ENCODE results near the gene FIP1L1.
A peak's percentile ranks its signal among the peaks of the same experiment; 100 is the strongest.

The FIP1L1 gene

GRCh38 chr4:53502094-53502493 lies 124.7 kb downstream of the FIP1L1 start:
- Histone ChIP-seq H3K4me1 (no peaks in the 10 kb centered on the region), H3K4me2 (ENCODE audit: low read length) (no peak overlapping the region), H3K27me3 (ENCODE audit: control insufficient read depth, insufficient read depth, low read length) (no peaks in the 10 kb centered on the region), H3K36me3 (ENCODE audit: control insufficient read depth, insufficient read depth, low read length) (no peaks in the 10 kb centered on the region), H3K4me3 (ENCODE audit: low read depth, low read length) (no peak overlapping the region), H3K9ac (no peak overlapping the region), H3K9me3 (ENCODE audit: control insufficient read depth, low read length) (no peaks in the 10 kb centered on the region), H2AFZ (no peak overlapping the region), H3K79me2 (no peaks in the 10 kb centered on the region), H3K27ac (no peak overlapping the region)
- TF ChIP-seq CTCF (IDR thresholded peaks at IDR 0.05) = no peak

DNA sequence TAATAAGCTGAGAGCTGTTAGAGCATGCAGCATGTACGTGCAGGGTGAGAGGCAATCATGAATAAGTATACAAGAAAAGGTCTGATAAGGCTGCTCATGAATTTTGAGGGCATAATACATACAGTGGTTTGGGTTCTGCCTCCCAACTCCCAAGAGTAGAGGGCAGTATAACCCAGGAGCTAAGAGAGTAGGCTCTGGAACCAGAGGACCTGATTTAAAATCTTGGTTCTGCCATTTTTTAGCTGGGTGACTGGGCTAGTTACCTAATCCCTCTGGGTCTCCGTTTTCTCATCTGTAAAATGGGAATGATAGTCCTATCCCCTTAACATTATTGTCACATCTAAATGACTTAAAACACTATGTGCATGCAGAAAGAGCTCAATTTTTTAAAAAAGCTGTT lies 128.5 kb downstream of the FIP1L1 start:
- no peaks in the 10 kb centered on the region for H3K27me3 ChIP-seq (ENCODE audit: control insufficient read depth, insufficient read depth, low read length)
- no peaks in the 10 kb centered on the region for H3K4me1 ChIP-seq
- TF ChIP-seq CTCF (IDR thresholded peaks at IDR 0.05) = no peak
- H3K4me2 ChIP-seq (ENCODE audit: low read length) = no peak overlapping the region
- no peak overlapping the region for H3K9ac ChIP-seq
- H3K36me3 ChIP-seq (ENCODE audit: control insufficient read depth, insufficient read depth, low read length) = no peaks in the 10 kb centered on the region
- H3K27ac ChIP-seq = no peak overlapping the region
- no peak overlapping the region for H2AFZ ChIP-seq
- H3K4me3 ChIP-seq (ENCODE audit: low read depth, low read length) = no peak overlapping the region
- H3K79me2 ChIP-seq = no peaks in the 10 kb centered on the region
- no peaks in the 10 kb centered on the region for H3K9me3 ChIP-seq (ENCODE audit: control insufficient read depth, low read length)

- H3K4me3 ChIP-seq (ENCODE audit: low read depth, low read length) = no peak overlapping the region
Observed at GRCh38 chr4:53507058-53507457, 129.6 kb downstream of the FIP1L1 start.

GRCh38 chr4:53507671-53508286 lies 130.3 kb downstream of the FIP1L1 start:
- Histone ChIP-seq H3K9ac (no peak overlapping the region), H2AFZ (no peak overlapping the region), H3K4me3 (ENCODE audit: low read depth, low read length) (no peak overlapping the region), H3K9me3 (ENCODE audit: control insufficient read depth, low read length) (no peaks in the 10 kb centered on the region), H3K27me3 (ENCODE audit: control insufficient read depth, insufficient read depth, low read length) (no peaks in the 10 kb centered on the region), H3K36me3 (ENCODE audit: control insufficient read depth, insufficient read depth, low read length) (no peaks in the 10 kb centered on the region), H3K79me2 (no peaks in the 10 kb centered on the region), H3K4me2 (ENCODE audit: low read length) (no peak overlapping the region), H3K27ac (peak overlapping the region; percentile 51), H3K4me1 (no peaks in the 10 kb centered on the region)
- TF ChIP-seq CTCF (IDR thresholded peaks at IDR 0.05) = no peak

More at GRCh38 chr4:53507058-53507457, 129.6 kb downstream of the FIP1L1 start:
- H3K79me2 ChIP-seq = no peaks in the 10 kb centered on the region
- H3K9me3 ChIP-seq (ENCODE audit: control insufficient read depth, low read length) = no peaks in the 10 kb centered on the region
- no peak overlapping the region for H3K9ac ChIP-seq
- H3K4me1 ChIP-seq = no peaks in the 10 kb centered on the region
- H3K36me3 ChIP-seq (ENCODE audit: control insufficient read depth, insufficient read depth, low read length) = no peaks in the 10 kb centered on the region
- H3K27ac ChIP-seq = no peak overlapping the region
- no peaks in the 10 kb centered on the region for H3K27me3 ChIP-seq (ENCODE audit: control insufficient read depth, insufficient read depth, low read length)
- H3K4me2 ChIP-seq (ENCODE audit: low read length) = no peak overlapping the region
- no peak for TF ChIP-seq CTCF (IDR thresholded peaks at IDR 0.05)
- H2AFZ ChIP-seq = no peak overlapping the region

DNA sequence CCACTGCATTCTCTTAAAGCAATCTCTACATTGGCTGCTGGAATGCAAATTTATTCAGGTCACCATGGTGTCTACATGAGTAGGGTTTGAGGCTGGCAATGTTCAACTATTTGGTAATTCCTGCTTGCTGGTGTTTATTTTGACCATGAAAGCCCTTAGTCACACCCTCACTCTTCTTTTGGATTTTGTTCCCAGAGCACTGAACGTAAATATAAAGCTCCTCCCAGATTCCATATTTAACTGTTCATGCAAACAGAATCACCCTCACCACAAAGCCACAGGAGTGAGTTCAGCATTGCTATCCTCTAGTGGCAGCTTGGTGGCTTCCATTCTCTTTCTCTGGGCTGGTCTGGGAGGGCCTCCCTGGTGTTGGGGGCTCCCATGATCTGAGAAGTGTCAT lies 131.0 kb downstream of the FIP1L1 start:
- Histone ChIP-seq H3K4me3 (ENCODE audit: low read depth, low read length) (no peak overlapping the region), H3K9ac (no peak overlapping the region), H3K4me2 (ENCODE audit: low read length) (no peak overlapping the region), H3K79me2 (no peaks in the 10 kb centered on the region), H3K27ac (no peak overlapping the region), H3K27me3 (ENCODE audit: control insufficient read depth, insufficient read depth, low read length) (no peaks in the 10 kb centered on the region), H3K9me3 (ENCODE audit: control insufficient read depth, low read length) (no peaks in the 10 kb centered on the region), H3K36me3 (ENCODE audit: control insufficient read depth, insufficient read depth, low read length) (no peaks in the 10 kb centered on the region), H3K4me1 (no peaks in the 10 kb centered on the region), H2AFZ (no peak overlapping the region)
- no peak for TF ChIP-seq CTCF (IDR thresholded peaks at IDR 0.05)
